Activated B cell treated with CpG ODN at 0.5 μM for 24 hours (primary cell): ENCODE measurements around the gene COL18A1. TPM values are rescaled to one million over a fixed set of nuclear protein-coding genes. Genes with fewer than 3 reads are reported as not detected.

Experiments
- ATAC-seq: fragments of 200-7000 bp; cut with Tn5 transposase; one replicate; pipeline ENCODE4 v1.10.0; 2021; ENCODE audit warnings: low read depth, mild to moderate bottlenecking, moderate library complexity
- CTCF ChIA-PET: fragments of 350-600 bp; sonication (Branson Sonifier 250); formaldehyde crosslinking; loops from one replicate; lab custom pipeline; 2021; ENCODE audit warnings: antibody characterized with exemption; lab: Charles Lee
- POLR2A ChIA-PET: fragments of 350-600 bp; sonication (Branson Sonifier 250); formaldehyde crosslinking; loops from one replicate; lab custom pipeline; 2021; ENCODE audit warnings: antibody characterized with exemption; lab: Charles Lee
- DNase-seq: peaks from one replicate; pipeline ENCODE4 v3.0.0; 2022
- H3K27ac Mint-ChIP-seq: one replicate; pipeline ENCODE4 v1.8.0; 2020; ENCODE audit warnings: mixed read lengths
- H3K27me3 Mint-ChIP-seq: one replicate; pipeline ENCODE4 v1.8.0; 2021; ENCODE audit warnings: mixed read lengths
- H3K36me3 Mint-ChIP-seq: one replicate; pipeline ENCODE4 v1.8.0; 2021; ENCODE audit warnings: low read depth, mixed read lengths
- H3K4me1 Mint-ChIP-seq: one replicate; pipeline ENCODE4 v1.8.0; 2021; ENCODE audit warnings: mixed read lengths
- H3K4me3 Mint-ChIP-seq: one replicate; pipeline ENCODE4 v1.8.0; 2020; ENCODE audit warnings: mild to moderate bottlenecking, mixed read lengths
- H3K9me3 Mint-ChIP-seq: one replicate; pipeline ENCODE4 v1.8.0; 2020; ENCODE audit warnings: mixed read lengths
- intact Hi-C: fragments of 100-400 bp; cut with micrococcal nuclease; formaldehyde crosslinking; loops from one replicate; pipeline ENCODE4 v1.15.1; 2024
- total RNA-seq: library from RNA; stranded (reverse); gene quantifications from 2 replicates; pipeline ENCODE4 v1.2.3, GENCODE V29; 2022
- TF ChIP-seq, protein P1 (sequence below): fragments of 200-600 bp; IDR thresholded peaks from one replicate; pipeline ENCODE4 v1.8.0; 2022; ENCODE audit warnings: antibody characterized with exemption, mild to moderate bottlenecking

COL18A1 gene
- total RNA-seq, 1 donor from 2014 or later, result 1.6 TPM

DNA sequence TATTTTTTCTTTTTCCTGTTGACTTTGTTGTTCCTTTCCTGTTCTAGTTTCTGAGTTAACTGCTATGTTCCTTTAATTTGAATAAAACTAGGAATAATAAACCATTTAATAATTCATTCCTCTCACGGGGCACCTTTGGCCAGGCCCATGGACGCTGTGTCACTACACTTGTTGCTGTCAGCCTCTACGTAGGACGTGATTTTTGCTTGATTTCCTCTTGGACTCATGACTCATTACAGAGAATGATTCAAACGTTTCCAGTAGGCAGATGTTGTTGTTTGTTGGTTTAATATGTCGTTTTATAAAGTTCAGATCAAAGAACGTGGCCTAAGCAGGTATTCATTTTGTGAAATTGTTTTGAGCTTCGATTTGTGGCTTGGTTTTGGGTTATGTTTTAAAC is 146.4 kb downstream of the COL18A1 start:
- intact Hi-C loops, result loop anchor here (1.0 to 2.0 kb wide), 2 partner anchors 9 to 89 kb away; partner anchors contain the start of gene SLC19A1
- H3K27ac Mint-ChIP-seq, result peak overlapping the region; percentile 69
- ChIA-PET POLR2A (interaction anchor here (0.6 to 1.0 kb wide), 3 partner anchors 68 to 638 kb away, joined by 3 to 10 read pairs (median 4); no protein-coding TSS in a partner anchor), CTCF (no interaction called here)
- ATAC-seq, result peak; percentile 21
- no peaks in the 10 kb centered on the region for H3K36me3 Mint-ChIP-seq
- TF ChIP-seq, protein P1, sequence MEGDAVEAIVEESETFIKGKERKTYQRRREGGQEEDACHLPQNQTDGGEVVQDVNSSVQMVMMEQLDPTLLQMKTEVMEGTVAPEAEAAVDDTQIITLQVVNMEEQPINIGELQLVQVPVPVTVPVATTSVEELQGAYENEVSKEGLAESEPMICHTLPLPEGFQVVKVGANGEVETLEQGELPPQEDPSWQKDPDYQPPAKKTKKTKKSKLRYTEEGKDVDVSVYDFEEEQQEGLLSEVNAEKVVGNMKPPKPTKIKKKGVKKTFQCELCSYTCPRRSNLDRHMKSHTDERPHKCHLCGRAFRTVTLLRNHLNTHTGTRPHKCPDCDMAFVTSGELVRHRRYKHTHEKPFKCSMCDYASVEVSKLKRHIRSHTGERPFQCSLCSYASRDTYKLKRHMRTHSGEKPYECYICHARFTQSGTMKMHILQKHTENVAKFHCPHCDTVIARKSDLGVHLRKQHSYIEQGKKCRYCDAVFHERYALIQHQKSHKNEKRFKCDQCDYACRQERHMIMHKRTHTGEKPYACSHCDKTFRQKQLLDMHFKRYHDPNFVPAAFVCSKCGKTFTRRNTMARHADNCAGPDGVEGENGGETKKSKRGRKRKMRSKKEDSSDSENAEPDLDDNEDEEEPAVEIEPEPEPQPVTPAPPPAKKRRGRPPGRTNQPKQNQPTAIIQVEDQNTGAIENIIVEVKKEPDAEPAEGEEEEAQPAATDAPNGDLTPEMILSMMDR, result no peak
- peaks cover 42% of the 10 kb centered on the region for H3K4me1 Mint-ChIP-seq
- H3K9me3 Mint-ChIP-seq, result no peaks in the 10 kb centered on the region
- no peak for DNase-seq
- peak overlapping the region; percentile 61 for H3K4me3 Mint-ChIP-seq
- H3K27me3 Mint-ChIP-seq, result no peaks in the 10 kb centered on the region

DNA sequence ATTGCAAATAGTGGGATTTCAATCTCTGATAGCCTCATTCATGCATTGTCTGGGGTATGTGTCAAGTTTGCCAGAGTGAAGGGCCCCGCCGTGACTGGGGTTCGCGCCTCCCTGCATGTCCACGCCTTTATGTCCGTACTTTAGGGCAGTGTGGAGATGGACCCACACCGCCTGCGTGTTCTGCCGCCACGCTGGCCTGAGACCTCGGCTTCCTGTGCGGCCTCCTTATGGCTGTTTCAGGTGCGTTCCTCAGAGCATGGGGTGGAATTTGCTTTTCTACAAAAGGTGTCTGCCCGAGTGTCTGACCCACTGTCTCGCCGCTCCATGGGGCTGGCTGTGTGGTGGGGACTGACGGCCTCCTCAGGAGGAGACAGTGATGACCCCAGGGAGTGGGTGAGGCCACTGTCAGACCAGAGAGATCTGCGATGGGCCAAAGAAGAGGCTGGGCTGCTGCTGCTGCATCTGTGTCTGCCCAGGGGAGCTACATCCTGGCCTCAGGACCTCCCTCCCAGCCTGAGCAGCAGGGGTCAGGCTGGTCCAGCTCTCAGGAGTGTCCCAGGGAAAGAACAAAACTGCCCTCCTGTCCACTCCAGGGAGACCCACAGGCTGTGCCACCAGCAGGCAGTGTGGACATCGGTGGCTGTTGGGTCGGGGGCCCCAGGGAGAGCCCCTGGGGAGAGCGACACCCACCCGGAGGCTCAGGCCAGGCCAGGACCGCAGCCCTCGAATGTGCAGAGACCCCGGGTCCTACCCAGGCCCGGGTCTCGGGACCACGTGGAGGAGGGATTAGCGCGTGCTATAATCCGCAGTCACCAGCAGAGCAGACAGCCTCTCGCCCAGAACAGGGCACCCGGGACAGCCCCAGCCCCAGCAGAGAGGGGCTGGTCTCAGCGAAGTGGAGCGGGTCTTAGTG is 147.1 kb downstream of the COL18A1 start:
- CTCF ChIA-PET, result no interaction called here
- no peak for ATAC-seq
- Mint-ChIP-seq H3K4me3 (peak overlapping the region; percentile 61), H3K36me3 (no peaks in the 10 kb centered on the region), H3K4me1 (peaks cover 48% of the 10 kb centered on the region), H3K9me3 (no peaks in the 10 kb centered on the region), H3K27me3 (no peaks in the 10 kb centered on the region), H3K27ac (peak overlapping the region; percentile 69)
- TF ChIP-seq, protein P1, result no peak
- peak; percentile 14 for DNase-seq
- POLR2A ChIA-PET, result no interaction called here
- intact Hi-C loops, result loop anchor here (1.0 to 2.0 kb wide), 2 partner anchors 10 to 89 kb away; partner anchors contain the start of gene SLC19A1

DNA sequence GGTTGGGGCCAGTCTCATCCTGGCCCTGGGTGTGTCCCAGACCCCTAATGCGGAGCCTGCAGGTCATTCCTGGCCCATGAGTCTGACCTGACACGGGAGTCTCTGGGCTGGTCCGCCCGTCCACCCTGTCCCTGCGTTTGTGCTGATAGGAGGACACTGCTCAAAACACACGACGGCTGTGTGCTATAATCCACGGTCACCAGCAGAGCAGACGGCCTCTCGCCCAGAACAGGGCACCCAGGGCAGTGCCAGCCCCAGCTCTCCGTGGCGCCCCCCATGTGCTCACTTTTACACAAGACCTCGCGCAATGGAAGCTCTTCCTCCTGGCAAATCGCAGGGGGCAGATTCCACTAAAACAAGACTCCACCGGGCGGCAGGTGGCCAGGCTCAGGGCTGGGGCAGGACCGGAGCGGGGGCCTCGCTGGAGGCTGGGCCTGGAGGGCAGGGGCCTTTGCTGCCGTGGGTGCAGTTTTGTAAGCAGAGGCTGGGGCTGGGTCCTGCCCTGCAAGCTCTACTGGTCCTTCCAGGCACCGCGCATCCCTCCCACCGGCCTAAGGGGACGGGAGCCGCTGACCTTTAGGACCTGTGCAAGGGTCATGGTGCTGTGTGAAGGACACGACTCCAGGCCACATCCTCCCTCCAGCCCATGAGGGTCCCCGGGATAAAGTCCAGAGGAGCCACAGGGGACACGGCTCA is 147.9 kb downstream of the COL18A1 start:
- POLR2A ChIA-PET, result no interaction called here

DNA sequence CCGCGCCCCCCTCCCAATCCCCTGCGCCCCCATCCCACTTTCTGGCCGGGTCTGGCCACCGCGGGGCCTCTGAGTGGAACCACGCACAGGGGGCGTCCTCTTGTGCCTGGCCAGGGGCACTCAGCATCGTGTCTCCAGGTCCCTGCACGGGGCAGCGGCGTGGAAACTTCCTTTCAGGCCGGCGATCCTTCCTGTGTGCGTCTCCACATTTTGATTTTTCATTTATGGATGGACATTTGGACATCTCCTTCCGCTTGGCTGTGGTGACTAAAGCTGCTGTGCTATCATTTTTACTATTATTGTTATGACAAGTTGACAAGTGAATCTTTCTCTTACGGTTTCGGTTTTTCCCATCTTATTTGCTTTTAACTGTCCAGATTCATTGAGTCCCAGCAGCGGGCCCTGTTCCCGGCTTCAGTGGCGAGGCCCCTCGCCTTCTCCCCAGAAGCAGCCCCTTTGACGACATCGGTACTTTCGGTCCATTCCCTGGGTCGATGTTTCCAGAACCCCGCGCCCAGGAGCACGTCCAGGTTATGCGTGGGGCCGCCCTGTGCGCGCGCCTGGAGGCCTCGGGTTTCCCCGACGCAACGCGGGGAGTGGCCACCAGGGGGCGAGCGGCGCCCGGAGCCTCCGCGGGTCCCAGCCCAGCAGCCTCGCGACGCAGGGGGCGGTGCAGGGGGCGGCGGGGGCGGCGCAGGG is 149.7 kb downstream of the COL18A1 start:
- H3K4me3 Mint-ChIP-seq, result peak overlapping the region; percentile 89
- ChIA-PET CTCF (no interaction called here), POLR2A (interaction anchor here (2.0 kb wide), 1 partner anchor 71 kb away, joined by 7 read pairs; no protein-coding TSS in a partner anchor)
- TF ChIP-seq, protein P1, result no peak
- intact Hi-C loops, result loop anchor here (1.0 kb wide), 2 partner anchors 12 to 42 kb away; partner anchors contain the start of gene SLC19A1
- DNase-seq (peak; percentile 94), ATAC-seq (peak; percentile 80)
- H3K27me3 Mint-ChIP-seq, result no peaks in the 10 kb centered on the region
- H3K27ac Mint-ChIP-seq, result peak overlapping the region; percentile 71
- no peaks in the 10 kb centered on the region for H3K9me3 Mint-ChIP-seq
- H3K36me3 Mint-ChIP-seq, result no peaks in the 10 kb centered on the region
- peaks cover 40% of the 10 kb centered on the region for H3K4me1 Mint-ChIP-seq

More for the DNA sequence above, 147.9 kb downstream of the COL18A1 start:
- Mint-ChIP-seq H3K4me3 (no peak overlapping the region), H3K27ac (no peak overlapping the region), H3K36me3 (no peaks in the 10 kb centered on the region), H3K4me1 (peaks cover 48% of the 10 kb centered on the region), H3K27me3 (no peaks in the 10 kb centered on the region), H3K9me3 (no peaks in the 10 kb centered on the region)
- intact Hi-C loops, result no loop called here
- CTCF ChIA-PET, result no interaction called here
- DNase-seq, result peak; percentile 15
- ATAC-seq, result no peak
- TF ChIP-seq, protein P1, result no peak
